Naive thymus-derived CD4-positive, alpha-beta T cell (primary cell): ENCODE data around the gene IGFBP6. TPM values are rescaled to one million over a fixed set of nuclear protein-coding genes. Genes with fewer than 3 reads are reported as not detected.

Source experiments
- microRNA-seq: library from miRNA; unstranded; fragments of <30 nt; microRNA quantifications from one replicate; pipeline ENCODE4 v1.2.0, GENCODE V29; 2022; ENCODE audit warnings: borderline microRNAs expressed
- polyA plus RNA-seq, 2 donors: library from polyadenylated mRNA; unstranded; fragments of 300-500 nt; fragmentation: Illumina TruSeq; gene quantifications; one replicate each; pipeline ENCODE4 v1.2.3, GENCODE V29; 2021
- total RNA-seq, 6 experiments: library from RNA in 5 of 6; stranded (reverse) in 5 of 6; gene quantifications; 1 replicate in 5 of 6; 2 replicates in 1 of 6; pipeline ENCODE4 v1.2.3 and lab custom pipeline; 2021 to 2026

IGFBP6 gene
- total and polyA plus RNA-seq, 7 experiments from 2014 or later: 0.34 to 0.81 (median 0.54) TPM; not detected in 2

Small RNAs within 50 kb of the gene (microRNA-seq; reads per million reads assigned to microRNA genes)
- gene MIR6757: not detected

Other genes with a start within 250 kb of the IGFBP6 start
- not detected for gene KRT78, start 248.7 kb upstream of the IGFBP6 start, total RNA-seq
- not detected for gene KRT78, start 248.7 kb upstream of the IGFBP6 start, polyA plus RNA-seq
- under 1 TPM in 4 of 5 experiments, not detected in 1; 0.15 to 0.62 (median 0.59) TPM for gene KRT8, start 192.6 kb upstream of the IGFBP6 start, total RNA-seq
- under 1 TPM in 1 of 2 donors, not detected in 1; 0.09 TPM for gene KRT8, start 192.6 kb upstream of the IGFBP6 start, polyA plus RNA-seq
- gene KRT18, start 148.5 kb upstream of the IGFBP6 start, total RNA-seq: 10 to 100 TPM in 3 of 5 experiments, 1 to 10 TPM in 1, under 1 TPM in 1; 0.46 to 12.0 (median 10.1) TPM
- 10 to 100 TPM; 14.1 to 23.1 TPM for gene KRT18, start 148.5 kb upstream of the IGFBP6 start, polyA plus RNA-seq
- 100 to 1,000 TPM; 380 to 919 (median 833) TPM for gene EIF4B, start 91.2 kb upstream of the IGFBP6 start, total RNA-seq
- gene EIF4B, start 91.2 kb upstream of the IGFBP6 start, polyA plus RNA-seq: 100 to 1,000 TPM; 134 to 145 TPM
- 1 to 10 TPM in 4 of 5 experiments, under 1 TPM in 1; 0.73 to 4.4 (median 2.5) TPM for gene TNS2, start 47.6 kb upstream of the IGFBP6 start, total RNA-seq
- under 1 TPM; 0.26 to 0.30 TPM for gene TNS2, start 47.6 kb upstream of the IGFBP6 start, polyA plus RNA-seq
- 10 to 100 TPM; 33.0 to 48.0 (median 36.4) TPM for gene SPRYD3, start 18.3 kb upstream of the IGFBP6 start, total RNA-seq
- gene SPRYD3, start 18.3 kb upstream of the IGFBP6 start, polyA plus RNA-seq: 10 to 100 TPM; 48.5 to 57.6 TPM
- gene SOAT2, start 5.8 kb downstream of the IGFBP6 start, total RNA-seq: under 1 TPM in 4 of 5 experiments, not detected in 1; 0.35 to 0.69 (median 0.51) TPM
- under 1 TPM in 1 of 2 donors, not detected in 1; 0.31 TPM for gene SOAT2, start 5.8 kb downstream of the IGFBP6 start, polyA plus RNA-seq
- gene ZNF740, start 83.1 kb downstream of the IGFBP6 start, total RNA-seq: 100 to 1,000 TPM in 2 of 5 experiments, 10 to 100 TPM in 3; 37.2 to 135 (median 49.5) TPM
- gene ZNF740, start 83.1 kb downstream of the IGFBP6 start, polyA plus RNA-seq: 1 to 10 TPM; 3.6 to 3.8 TPM
- 10 to 100 TPM; 34.1 to 76.3 (median 69.1) TPM for gene CSAD, start 83.3 kb downstream of the IGFBP6 start, total RNA-seq
- 1 to 10 TPM; 1.3 to 2.1 TPM for gene CSAD, start 83.3 kb downstream of the IGFBP6 start, polyA plus RNA-seq
- 100 to 1,000 TPM; 208 to 760 (median 408) TPM for gene ITGB7, start 109.6 kb downstream of the IGFBP6 start, total RNA-seq
- gene ITGB7, start 109.6 kb downstream of the IGFBP6 start, polyA plus RNA-seq: 100 to 1,000 TPM; 191 to 205 TPM
- 10 to 100 TPM; 22.4 to 73.1 (median 57.4) TPM for gene RARG, start 134.5 kb downstream of the IGFBP6 start, total RNA-seq
- 10 to 100 TPM in 1 of 2 donors, 1 to 10 TPM in 1; 6.4 to 17.2 TPM for gene RARG, start 134.5 kb downstream of the IGFBP6 start, polyA plus RNA-seq
- gene ESPL1, start 170.6 kb downstream of the IGFBP6 start, total RNA-seq: 10 to 100 TPM in 1 of 5 experiments, 1 to 10 TPM in 2, under 1 TPM in 2; 0.08 to 65.4 (median 1.1) TPM
- gene ESPL1, start 170.6 kb downstream of the IGFBP6 start, polyA plus RNA-seq: not detected
- gene PFDN5, start 197.9 kb downstream of the IGFBP6 start, total RNA-seq: 100 to 1,000 TPM; 323 to 785 (median 692) TPM
- 1,000 to 10,000 TPM; 1,766 to 1,956 TPM for gene PFDN5, start 197.9 kb downstream of the IGFBP6 start, polyA plus RNA-seq
- 10 to 100 TPM; 38.9 to 55.9 (median 49.2) TPM for gene MYG1, start 202.0 kb downstream of the IGFBP6 start, total RNA-seq
- gene MYG1, start 202.0 kb downstream of the IGFBP6 start, polyA plus RNA-seq: 10 to 100 TPM; 69.6 to 75.1 TPM
- 10 to 100 TPM; 35.4 to 73.5 (median 69.0) TPM for gene AAAS, start 223.9 kb downstream of the IGFBP6 start, total RNA-seq
- gene AAAS, start 223.9 kb downstream of the IGFBP6 start, polyA plus RNA-seq: 10 to 100 TPM; 45.9 to 58.2 TPM
- not detected for gene SP7, start 238.7 kb downstream of the IGFBP6 start, total RNA-seq
- under 1 TPM; 0.13 to 0.18 TPM for gene SP7, start 238.7 kb downstream of the IGFBP6 start, polyA plus RNA-seq